CD14-positive monocyte (primary cell): Measurements from ENCODE around the gene OOSP4A. TPM values are rescaled to one million over a fixed set of nuclear protein-coding genes. Genes with fewer than 3 reads are reported as not detected.

Experiments used
- DNase-seq, 3 donors: peaks; one replicate each; pipeline ENCODE4 v3.0.0-alpha.2; 2011 to 2022
- H2AFZ ChIP-seq: 2 replicates; pipeline ENCODE4 v1.6.0; 2012; ENCODE audit warnings: mild to moderate bottlenecking, low read depth, low read length, inconsistent platforms; ENCODE audit not compliant: insufficient read depth, poor library complexity, severe bottlenecking
- H3K27ac ChIP-seq, 2 donors: 1 replicate in 1 of 2; 2 replicates in 1 of 2; pipeline ENCODE4 v1.5.1; 2012 to 2013; ENCODE audit warnings: low read length in 2 of 2, control low read depth in 1 of 2, inconsistent platforms in 1 of 2, low read depth in 1 of 2, mild to moderate bottlenecking in 1 of 2
- H3K27me3 ChIP-seq, 2 donors: one replicate each; pipeline versions ENCODE4 v1.6.0 to v1.6.1; 2011 to 2013; ENCODE audit warnings: low read length in 2 of 2; ENCODE audit not compliant: control insufficient read depth in 2 of 2, insufficient read depth in 2 of 2
- H3K36me3 ChIP-seq, 2 donors: replicated peaks in 1 of 2; 1 replicate in 1 of 2; 2 replicates in 1 of 2; pipeline versions ENCODE4 v1.5.1 to v1.6.1; 2012 to 2013; ENCODE audit warnings: low read length in 2 of 2, control low read depth in 1 of 2, inconsistent platforms in 1 of 2, mild to moderate bottlenecking in 1 of 2; ENCODE audit not compliant: insufficient read depth in 2 of 2, control insufficient read depth in 1 of 2
- H3K4me1 ChIP-seq, 2 donors: 1 replicate in 1 of 2; 2 replicates in 1 of 2; pipeline versions ENCODE4 v1.5.1 to v1.6.1; 2012 to 2013; ENCODE audit warnings: low read length in 2 of 2, control low read depth in 1 of 2, inconsistent platforms in 1 of 2, mild to moderate bottlenecking in 1 of 2, moderate library complexity in 1 of 2; ENCODE audit not compliant: insufficient read depth in 2 of 2, control insufficient read depth in 1 of 2
- H3K4me2 ChIP-seq: replicated peaks from 2 replicates; pipeline ENCODE3; 2012; ENCODE audit warnings: low read length, moderate library complexity, mild to moderate bottlenecking; ENCODE audit not compliant: poor library complexity, severe bottlenecking; ENCODE audit errors: extremely low read depth
- H3K4me3 ChIP-seq, 3 experiments: fragments of 200-600 bp in 1 of 3; sonication (generic) in 1 of 3; replicated peaks in 1 of 3; 1 replicate in 2 of 3; 2 replicates in 1 of 3; pipeline ENCODE4 v1.5.1; 2011 to 2013; ENCODE audit warnings: low read length in 3 of 3, mild to moderate bottlenecking in 3 of 3, control low read depth in 2 of 3, low read depth in 2 of 3, inconsistent platforms in 1 of 3, moderate library complexity in 1 of 3
- H3K79me2 ChIP-seq: 2 replicates; pipeline ENCODE4 v1.6.0; 2012; ENCODE audit warnings: mild to moderate bottlenecking, control low read depth, inconsistent platforms, low read length, moderate library complexity; ENCODE audit not compliant: insufficient read depth
- H3K9ac ChIP-seq: 2 replicates; pipeline ENCODE4 v1.6.0; 2017; ENCODE audit warnings: low read length, mild to moderate bottlenecking; ENCODE audit not compliant: insufficient read depth, poor library complexity, severe bottlenecking
- H3K9me3 ChIP-seq, 2 donors: replicated peaks in 1 of 2; 1 replicate in 1 of 2; 2 replicates in 1 of 2; pipeline versions ENCODE4 v1.5.1 to v1.6.1; 2012 to 2013; ENCODE audit warnings: low read length in 2 of 2, control low read depth in 1 of 2; ENCODE audit not compliant: control insufficient read depth in 1 of 2, insufficient read depth in 1 of 2
- H4K20me1 ChIP-seq: 2 replicates; pipeline ENCODE4 v1.6.0; 2012; ENCODE audit warnings: mild to moderate bottlenecking, low read length, control low read depth, moderate library complexity; ENCODE audit not compliant: insufficient read depth
- H3K27ac Mint-ChIP-seq, 7 donors: one replicate each; pipeline ENCODE4 v1.8.0; 2020; ENCODE audit warnings: mild to moderate bottlenecking in 7 of 7, mixed read lengths in 7 of 7, moderate library complexity in 6 of 7, inconsistent platforms in 2 of 7
- H3K27me3 Mint-ChIP-seq, 3 donors: one replicate each; pipeline ENCODE4 v1.8.0; 2021 to 2022; ENCODE audit warnings: low read depth in 3 of 3, mild to moderate bottlenecking in 3 of 3, mixed read lengths in 3 of 3, moderate library complexity in 3 of 3, inconsistent platforms in 1 of 3
- H3K36me3 Mint-ChIP-seq, 2 donors: one replicate each; pipeline ENCODE4 v1.8.0; 2020; ENCODE audit warnings: mixed read lengths in 2 of 2, inconsistent platforms in 1 of 2, mild to moderate bottlenecking in 1 of 2
- H3K4me1 Mint-ChIP-seq: one replicate; pipeline ENCODE4 v1.8.0; 2020; ENCODE audit warnings: mild to moderate bottlenecking, mixed read lengths
- H3K4me3 Mint-ChIP-seq, 2 donors: one replicate each; pipeline ENCODE4 v1.8.0; 2020; ENCODE audit warnings: mild to moderate bottlenecking in 2 of 2, mixed read lengths in 2 of 2, moderate library complexity in 1 of 2
- H3K9me3 Mint-ChIP-seq, 7 donors: one replicate each; pipeline ENCODE4 v1.8.0; 2020 to 2022; ENCODE audit warnings: mixed read lengths in 7 of 7, mild to moderate bottlenecking in 6 of 7, moderate library complexity in 6 of 7, inconsistent platforms in 2 of 7
- WGBS: methylation state at CpG from one replicate; pipeline ENCODE4 v1.1.5; 2013; ENCODE audit warnings: missing lambda C conversion rate; ENCODE audit not compliant: insufficient coverage; 5-methylcytosine and 5-hydroxymethylcytosine counted together
- intact Hi-C, 2 donors: fragments of 100-400 bp; cut with micrococcal nuclease; formaldehyde crosslinking; loops; one replicate each; pipeline versions ENCODE4 v1.15.0 to v1.15.1; 2023
- polyA plus RNA-seq, 3 donors: library from polyadenylated mRNA; depleted of rRNA in 1 of 3; unstranded in 2 of 3; stranded (reverse) in 1 of 3; fragments of 300-500 nt in 2 of 3; fragments of >200 nt in 1 of 3; fragmentation: Illumina TruSeq in 2 of 3; gene quantifications; 1 replicate in 2 of 3; 2 replicates in 1 of 3; pipeline ENCODE4 v1.2.3, GENCODE V29; 2012 to 2021
- TF ChIP-seq, protein P1 (sequence below): fragments of 200-600 bp; IDR thresholded peaks from one replicate; pipeline ENCODE4 v1.8.0; 2022; ENCODE audit warnings: antibody characterized with exemption, mild to moderate bottlenecking

The OOSP4A gene
- polyA plus RNA-seq, 3 donors: not detected

GRCh38 chr11:59990421-59990820 is 26.6 kb downstream of the OOSP4A start:
- intact Hi-C loops: no loop called here
- peaks cover 20 to 33% (median 29%) of the 10 kb centered on the region in 7 donors for H3K9me3 Mint-ChIP-seq

GRCh38 chr11:59992425-59992824 is 28.6 kb downstream of the OOSP4A start:
- Histone ChIP-seq H4K20me1 (no peaks in the 10 kb centered on the region), H3K9ac (no peak overlapping the region), H3K27me3 (no peaks in the 10 kb centered on the region), H3K27ac (no peak overlapping the region), H3K4me2 (no peak overlapping the region), H3K9me3 (peaks cover 8 to 11% of the 10 kb centered on the region in 2 donors), H3K79me2 (no peaks in the 10 kb centered on the region), H2AFZ (no peak overlapping the region), H3K4me1 (no peaks in the 10 kb centered on the region), H3K4me3 (no peak overlapping the region), H3K36me3 (no peaks in the 10 kb centered on the region)
- Mint-ChIP-seq H3K36me3 (no peaks in the 10 kb centered on the region), H3K27ac (no peak overlapping the region), H3K27me3 (peaks cover 0 to 2% (median 0%) of the 10 kb centered on the region in 3 donors), H3K4me1 (no peaks in the 10 kb centered on the region), H3K9me3 (peaks cover 20 to 33% (median 27%) of the 10 kb centered on the region in 7 donors), H3K4me3 (no peak overlapping the region)
- TF ChIP-seq, protein P1, sequence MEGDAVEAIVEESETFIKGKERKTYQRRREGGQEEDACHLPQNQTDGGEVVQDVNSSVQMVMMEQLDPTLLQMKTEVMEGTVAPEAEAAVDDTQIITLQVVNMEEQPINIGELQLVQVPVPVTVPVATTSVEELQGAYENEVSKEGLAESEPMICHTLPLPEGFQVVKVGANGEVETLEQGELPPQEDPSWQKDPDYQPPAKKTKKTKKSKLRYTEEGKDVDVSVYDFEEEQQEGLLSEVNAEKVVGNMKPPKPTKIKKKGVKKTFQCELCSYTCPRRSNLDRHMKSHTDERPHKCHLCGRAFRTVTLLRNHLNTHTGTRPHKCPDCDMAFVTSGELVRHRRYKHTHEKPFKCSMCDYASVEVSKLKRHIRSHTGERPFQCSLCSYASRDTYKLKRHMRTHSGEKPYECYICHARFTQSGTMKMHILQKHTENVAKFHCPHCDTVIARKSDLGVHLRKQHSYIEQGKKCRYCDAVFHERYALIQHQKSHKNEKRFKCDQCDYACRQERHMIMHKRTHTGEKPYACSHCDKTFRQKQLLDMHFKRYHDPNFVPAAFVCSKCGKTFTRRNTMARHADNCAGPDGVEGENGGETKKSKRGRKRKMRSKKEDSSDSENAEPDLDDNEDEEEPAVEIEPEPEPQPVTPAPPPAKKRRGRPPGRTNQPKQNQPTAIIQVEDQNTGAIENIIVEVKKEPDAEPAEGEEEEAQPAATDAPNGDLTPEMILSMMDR: no peak
- intact Hi-C loops: no loop called here
- no peak for DNase-seq
- no CpG with 5 or more reads among the region's 5 CpGs for WGBS

More at GRCh38 chr11:59990421-59990820, 26.6 kb downstream of the OOSP4A start:
- DNase-seq: no peak
- Mint-ChIP-seq H3K4me1 (no peaks in the 10 kb centered on the region), H3K4me3 (no peak overlapping the region), H3K36me3 (no peaks in the 10 kb centered on the region), H3K27me3 (peaks cover 0 to 2% (median 0%) of the 10 kb centered on the region in 3 donors), H3K27ac (no peak overlapping the region)
- Histone ChIP-seq H3K4me1 (no peaks in the 10 kb centered on the region), H2AFZ (no peak overlapping the region), H4K20me1 (no peaks in the 10 kb centered on the region), H3K9me3 (peaks cover 8 to 11% of the 10 kb centered on the region in 2 donors), H3K27me3 (no peaks in the 10 kb centered on the region), H3K4me2 (no peak overlapping the region), H3K27ac (no peak overlapping the region), H3K36me3 (no peaks in the 10 kb centered on the region), H3K4me3 (no peak overlapping the region), H3K9ac (no peak overlapping the region), H3K79me2 (no peaks in the 10 kb centered on the region)
- WGBS: no CpG with 5 or more reads among the region's 1 CpG
- TF ChIP-seq, protein P1: no peak
